ENCODE results near the gene CDK14.

Gene CDK14

DNA sequence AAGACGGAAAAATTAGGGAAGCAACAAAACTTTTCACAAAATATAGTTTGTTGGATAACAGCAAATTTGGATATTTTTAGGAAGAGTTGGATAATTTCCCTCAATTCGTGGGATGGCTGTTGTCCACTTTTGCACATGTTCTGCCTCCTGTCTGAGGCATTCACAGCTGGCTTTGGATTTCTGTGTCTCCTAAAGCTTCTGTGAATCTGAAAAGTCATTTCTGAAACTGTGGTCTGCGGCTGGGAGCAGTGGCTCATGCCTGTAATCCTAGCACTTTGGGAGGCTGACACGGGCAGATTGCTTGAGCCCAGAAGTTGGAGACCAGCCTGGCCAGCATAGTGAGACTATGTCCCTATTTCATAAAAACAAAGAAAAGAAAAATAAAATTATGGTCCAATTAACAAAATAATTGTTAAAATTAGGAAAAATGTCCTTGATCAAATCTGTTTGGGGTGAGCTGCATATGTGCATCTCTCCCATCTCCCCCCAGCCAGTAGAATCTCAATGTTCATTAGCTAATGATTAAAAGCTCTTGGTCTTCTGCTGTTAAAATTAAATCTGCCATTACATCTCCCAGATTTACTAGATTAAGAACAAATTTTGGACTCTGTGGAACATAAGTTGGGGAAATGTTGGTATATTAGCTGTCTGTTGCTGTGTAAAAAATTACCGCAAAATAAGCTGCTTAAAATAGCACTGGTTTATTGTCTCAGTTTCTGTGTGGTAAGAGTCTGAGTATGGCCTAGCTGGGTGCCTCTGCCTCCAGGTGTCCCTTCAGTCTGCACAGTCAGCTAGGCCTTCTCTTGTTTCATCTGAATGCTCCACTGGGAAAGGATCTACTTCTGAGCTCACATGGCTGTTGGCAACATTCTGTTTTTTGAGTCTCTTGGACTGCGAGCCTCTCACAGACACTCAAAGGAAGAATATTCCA is 336.1 kb downstream of the CDK14 start:
- peak; percentile 92 for DNase-seq (ENCODE audit: low read depth)
- TF ChIP-seq, protein P1, sequence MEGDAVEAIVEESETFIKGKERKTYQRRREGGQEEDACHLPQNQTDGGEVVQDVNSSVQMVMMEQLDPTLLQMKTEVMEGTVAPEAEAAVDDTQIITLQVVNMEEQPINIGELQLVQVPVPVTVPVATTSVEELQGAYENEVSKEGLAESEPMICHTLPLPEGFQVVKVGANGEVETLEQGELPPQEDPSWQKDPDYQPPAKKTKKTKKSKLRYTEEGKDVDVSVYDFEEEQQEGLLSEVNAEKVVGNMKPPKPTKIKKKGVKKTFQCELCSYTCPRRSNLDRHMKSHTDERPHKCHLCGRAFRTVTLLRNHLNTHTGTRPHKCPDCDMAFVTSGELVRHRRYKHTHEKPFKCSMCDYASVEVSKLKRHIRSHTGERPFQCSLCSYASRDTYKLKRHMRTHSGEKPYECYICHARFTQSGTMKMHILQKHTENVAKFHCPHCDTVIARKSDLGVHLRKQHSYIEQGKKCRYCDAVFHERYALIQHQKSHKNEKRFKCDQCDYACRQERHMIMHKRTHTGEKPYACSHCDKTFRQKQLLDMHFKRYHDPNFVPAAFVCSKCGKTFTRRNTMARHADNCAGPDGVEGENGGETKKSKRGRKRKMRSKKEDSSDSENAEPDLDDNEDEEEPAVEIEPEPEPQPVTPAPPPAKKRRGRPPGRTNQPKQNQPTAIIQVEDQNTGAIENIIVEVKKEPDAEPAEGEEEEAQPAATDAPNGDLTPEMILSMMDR (IDR thresholded peaks at IDR 0.05; ENCODE audit: insufficient read depth, low read depth, low read length, missing control alignments) = no peak
- peak overlapping the region; percentile 31 for H3K4me3 ChIP-seq (ENCODE audit: low read depth, low read length)

DNA sequence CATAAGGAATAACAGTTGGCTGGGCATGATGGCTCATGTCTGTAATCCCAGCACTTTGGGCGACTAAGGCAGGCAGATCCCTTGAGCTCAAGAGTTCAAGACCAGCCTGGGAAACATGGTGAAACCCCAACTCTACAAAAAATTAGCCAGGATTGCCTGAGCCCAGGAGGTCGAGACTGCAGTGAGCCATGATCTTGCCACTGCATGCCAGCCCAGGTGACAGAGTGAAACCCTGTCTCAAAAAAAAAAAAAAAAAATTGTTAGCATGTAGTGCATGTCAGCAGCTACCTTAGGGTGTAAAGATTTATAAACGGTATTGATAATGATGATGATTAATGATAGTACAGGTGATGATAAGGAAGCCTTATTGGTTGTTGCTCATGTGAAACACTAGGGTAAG is 336.9 kb downstream of the CDK14 start:
- no peak for DNase-seq (ENCODE audit: low read depth)
- no peak overlapping the region for H3K4me3 ChIP-seq (ENCODE audit: low read depth, low read length)
- TF ChIP-seq, protein P1 (IDR thresholded peaks at IDR 0.05; ENCODE audit: insufficient read depth, low read depth, low read length, missing control alignments) = no peak

DNA sequence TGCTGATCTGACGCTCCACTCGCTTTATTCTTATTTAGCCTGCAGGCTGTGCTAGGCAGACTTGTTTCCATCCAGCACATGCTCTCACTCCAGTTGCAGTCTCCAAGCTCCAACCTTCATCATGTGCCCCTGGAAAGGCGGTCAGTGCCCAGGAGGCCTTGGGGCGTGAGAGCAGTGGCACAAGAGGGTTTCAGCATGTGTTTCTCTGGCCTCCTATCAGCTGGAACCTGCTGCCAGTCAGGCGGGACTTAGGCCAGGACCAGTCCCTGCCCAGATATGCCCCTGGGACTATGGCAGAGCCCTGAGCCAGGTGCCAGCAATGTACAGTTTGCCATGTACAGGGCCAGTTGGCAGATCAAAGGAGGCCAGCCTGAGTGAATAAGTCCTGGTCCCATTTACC is 337.9 kb downstream of the CDK14 start:
- DNase-seq (ENCODE audit: low read depth) = no peak
- H3K4me3 ChIP-seq (ENCODE audit: low read depth, low read length) = no peak overlapping the region
- TF ChIP-seq, protein P1 (IDR thresholded peaks at IDR 0.05; ENCODE audit: insufficient read depth, low read depth, low read length, missing control alignments) = no peak

DNA sequence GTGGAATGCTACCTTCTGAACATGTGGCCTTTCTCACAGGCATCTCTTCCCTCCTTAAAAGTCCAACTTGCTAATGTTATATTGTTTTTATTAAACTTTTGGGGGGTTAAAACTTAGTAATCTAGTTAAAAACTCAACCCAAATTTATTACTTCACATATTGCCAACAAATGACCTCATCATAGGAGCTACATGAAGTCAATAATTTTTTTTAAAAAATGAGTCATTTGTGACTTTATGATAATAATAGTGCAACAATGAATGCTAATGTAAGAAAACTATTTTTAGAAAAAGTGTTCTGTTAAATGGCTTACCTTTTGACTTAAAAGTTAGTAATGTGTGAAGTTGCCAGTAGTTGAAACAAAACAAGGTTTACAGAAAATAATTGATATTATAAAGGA is 342.2 kb downstream of the CDK14 start:
- TF ChIP-seq, protein P1 (IDR thresholded peaks at IDR 0.05; ENCODE audit: insufficient read depth, low read depth, low read length, missing control alignments) = no peak

DNA sequence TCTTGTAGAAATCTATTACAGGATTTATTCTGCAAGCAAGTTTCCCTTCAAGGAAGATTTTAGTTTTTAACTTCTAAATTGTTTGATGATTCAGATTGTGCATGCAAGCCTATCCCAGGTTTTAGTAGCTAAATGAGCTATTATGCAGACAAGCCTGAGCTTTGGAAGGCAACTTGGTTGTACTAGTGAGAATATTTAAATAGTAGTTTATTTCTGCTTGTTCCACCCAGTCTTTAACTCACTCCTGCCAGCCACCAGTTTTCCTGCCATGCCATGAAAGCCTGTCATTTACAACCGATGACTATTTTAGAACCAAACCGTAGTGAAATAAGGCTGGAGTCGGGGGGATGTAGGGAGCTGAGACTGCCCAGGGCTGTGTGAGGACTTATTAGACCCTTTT is 343.5 kb downstream of the CDK14 start:
- TF ChIP-seq, protein P1 (IDR thresholded peaks at IDR 0.05; ENCODE audit: insufficient read depth, low read depth, low read length, missing control alignments) = no peak
- no peak for DNase-seq (ENCODE audit: low read depth)
- no peak overlapping the region for H3K4me3 ChIP-seq (ENCODE audit: low read depth, low read length)

More for the DNA sequence above, 342.2 kb downstream of the CDK14 start:
- no peak overlapping the region for H3K4me3 ChIP-seq (ENCODE audit: low read depth, low read length)
- DNase-seq (ENCODE audit: low read depth) = no peak

DNA sequence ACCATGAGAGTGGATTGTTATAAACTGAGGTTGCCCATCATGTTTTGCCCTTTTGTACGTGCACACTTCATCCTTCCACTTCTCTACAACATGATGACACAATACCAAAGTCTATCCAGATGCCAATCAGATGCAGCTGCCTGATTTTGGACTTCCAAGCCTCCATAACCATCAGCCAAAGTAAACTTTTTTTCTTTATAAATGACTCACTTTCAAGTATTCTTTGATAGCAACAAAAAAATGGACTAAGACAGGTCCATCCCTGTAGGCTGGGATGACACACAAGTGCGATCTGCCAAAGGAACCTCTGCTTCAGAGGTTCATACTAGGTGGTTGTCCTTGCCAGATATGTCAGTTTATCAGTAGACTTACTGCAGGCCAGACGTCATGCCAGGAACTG is 347.9 kb downstream of the CDK14 start:
- no peak overlapping the region for H3K4me3 ChIP-seq (ENCODE audit: low read depth, low read length)
- no peak for DNase-seq (ENCODE audit: low read depth)
- TF ChIP-seq, protein P1 (IDR thresholded peaks at IDR 0.05; ENCODE audit: insufficient read depth, low read depth, low read length, missing control alignments) = no peak

All from GM12865 (cell line).